K562 (cell line): ENCODE data around the gene SCAP. TPM values are rescaled to one million over a fixed set of nuclear protein-coding genes. Genes with fewer than 3 reads are reported as not detected.

ENCODE experiments used
- ADNP ChIP-seq: fragments of 200-800 bp; sonication (Bioruptor generic); IDR thresholded peaks from 2 replicates; pipeline ENCODE4 v1.6.1; 2016; ENCODE audit warnings: missing genetic modification characterization, missing compliant biosample characterization
- DNMT1 ChIP-seq: fragments of 450-650 bp; IDR thresholded peaks from 2 replicates; pipeline ENCODE4 v1.6.1; 2016; ENCODE audit warnings: antibody characterized with exemption, mild to moderate bottlenecking
- KAT7 ChIP-seq: sonication (generic); formaldehyde crosslinking; IDR thresholded peaks from 2 replicates; pipeline ENCODE4 v1.8.0; 2022; ENCODE audit warnings: missing genetic modification reagents, mild to moderate bottlenecking, borderline replicate concordance
- NR1H2 ChIP-seq: sonication (generic); formaldehyde crosslinking; IDR thresholded peaks from 2 replicates; pipeline ENCODE4 v1.4.0; 2020; ENCODE audit warnings: mild to moderate bottlenecking, missing genetic modification reagents
- RBM39 ChIP-seq: fragments of 200-400 bp; formaldehyde crosslinking; optimal IDR thresholded peaks from 2 replicates; pipeline ENCODE3; 2018; ENCODE audit warnings: low read depth, low read length
- SIRT6 ChIP-seq: IDR thresholded peaks from one replicate; pipeline ENCODE4 v1.6.1; 2012; ENCODE audit warnings: low read depth, mild to moderate bottlenecking, control low read depth, inconsistent platforms, low read length, moderate library complexity
- SMAD2 ChIP-seq: fragments of 150-350 bp; IDR thresholded peaks from 2 replicates; pipeline ENCODE4 v1.6.1; 2014; ENCODE audit warnings: low read depth, mild to moderate bottlenecking, low read length
- SMAD3 ChIP-seq: fragments of 450-650 bp; formaldehyde crosslinking; conservative IDR thresholded peaks from 2 replicates; pipeline ENCODE4 v1.4.0; 2020; ENCODE audit warnings: mild to moderate bottlenecking
- SMARCC2 ChIP-seq: fragments of 450-650 bp; IDR thresholded peaks from 2 replicates; pipeline ENCODE4 v1.6.1; 2017; ENCODE audit warnings: antibody characterized with exemption, moderate library complexity, mild to moderate bottlenecking, low read depth
- SOX6 ChIP-seq: fragments of 450-650 bp; IDR thresholded peaks from 2 replicates; pipeline ENCODE4 v1.6.1; 2014; ENCODE audit warnings: mild to moderate bottlenecking
- TAF7 ChIP-seq: fragments of 450-650 bp; IDR thresholded peaks from 2 replicates; pipeline ENCODE4 v1.6.1; 2016; ENCODE audit warnings: missing genetic modification characterization, missing compliant biosample characterization
- TGIF2 ChIP-seq: sonication (generic); formaldehyde crosslinking; IDR thresholded peaks from 2 replicates; pipeline ENCODE4 v1.8.1; 2022; ENCODE audit warnings: mild to moderate bottlenecking, missing genetic modification reagents, moderate library complexity
- ZBTB17 ChIP-seq: fragments of 450-650 bp; formaldehyde crosslinking; IDR thresholded peaks from 2 replicates; pipeline ENCODE4 v1.4.0; 2020; ENCODE audit warnings: mild to moderate bottlenecking
- ZKSCAN8 ChIP-seq: fragments of 200-800 bp; sonication (Bioruptor generic); IDR thresholded peaks from 2 replicates; pipeline ENCODE4 v1.6.1; 2016; ENCODE audit warnings: missing genetic modification characterization, missing compliant biosample characterization
- ZNF146 ChIP-seq: IDR thresholded peaks from one replicate; pipeline ENCODE4 v1.6.1; 2018; ENCODE audit warnings: missing compliant biosample characterization; ENCODE audit not compliant: unreplicated experiment
- ZNF75A ChIP-seq: fragments of 450-650 bp; formaldehyde crosslinking; IDR thresholded peaks from 2 replicates; pipeline ENCODE4 v1.4.0; 2020; ENCODE audit warnings: mild to moderate bottlenecking
- polyA plus RNA-seq, 8 experiments: library from polyadenylated mRNA; depleted of rRNA in 4 of 8; stranded (reverse) in 5 of 8; unstranded in 3 of 8; fragments of >200 nt; fragmentation: Nextera tagmentation in 2 of 8; fragmentation: Illumina TruSeq in 1 of 8; extraction: Ambion mirVana in 2 of 8; extraction: Trizol in 1 of 8; gene quantifications; 2 replicates each; pipeline versions ENCODE4 v1.2.1 to v1.2.3, GENCODE V29; 2011 to 2014; ENCODE audit warnings: inconsistent platforms in 1 of 8, missing spikeins in 1 of 8
- total RNA-seq, 7 experiments: library from RNA; depleted of rRNA in 6 of 7; stranded (reverse); fragments of >200 nt in 6 of 7; fragmentation: Illumina TruSeq in 2 of 7; extraction: Trizol in 2 of 7; gene quantifications; 2 replicates each; pipeline versions ENCODE4 v1.2.1 to v1.2.3, GENCODE V29; 2011 to 2021; ENCODE audit warnings: low replicate concordance in 1 of 7
- TF ChIP-seq, protein P1 (sequence below): sonication (generic); formaldehyde crosslinking; IDR thresholded peaks from 2 replicates; pipeline ENCODE4 v1.8.1; 2023; ENCODE audit warnings: mild to moderate bottlenecking, missing genetic modification reagents
- TF ChIP-seq, protein P2 (sequence below): sonication (generic); formaldehyde crosslinking; IDR thresholded peaks from 2 replicates; pipeline ENCODE4 v1.8.0; 2022; ENCODE audit warnings: mild to moderate bottlenecking, missing genetic modification reagents
- TF ChIP-seq, protein P3 (sequence below): sonication (generic); formaldehyde crosslinking; IDR thresholded peaks from 2 replicates; pipeline ENCODE4 v1.8.0; 2022; ENCODE audit warnings: mild to moderate bottlenecking, low read depth, missing genetic modification reagents
- TF ChIP-seq, protein P4 (sequence below): fragments of 450-650 bp; IDR thresholded peaks from one replicate; pipeline ENCODE4 v1.6.1; 2018; ENCODE audit warnings: mild to moderate bottlenecking, moderate library complexity; ENCODE audit not compliant: partially characterized antibody

The SCAP gene
- total and polyA plus RNA-seq, 9 of the 15 experiments (the other 6 are each of a cell fraction or from before 2014, with no cell fraction given): 2.6 to 104 (median 37.8) TPM

DNA sequence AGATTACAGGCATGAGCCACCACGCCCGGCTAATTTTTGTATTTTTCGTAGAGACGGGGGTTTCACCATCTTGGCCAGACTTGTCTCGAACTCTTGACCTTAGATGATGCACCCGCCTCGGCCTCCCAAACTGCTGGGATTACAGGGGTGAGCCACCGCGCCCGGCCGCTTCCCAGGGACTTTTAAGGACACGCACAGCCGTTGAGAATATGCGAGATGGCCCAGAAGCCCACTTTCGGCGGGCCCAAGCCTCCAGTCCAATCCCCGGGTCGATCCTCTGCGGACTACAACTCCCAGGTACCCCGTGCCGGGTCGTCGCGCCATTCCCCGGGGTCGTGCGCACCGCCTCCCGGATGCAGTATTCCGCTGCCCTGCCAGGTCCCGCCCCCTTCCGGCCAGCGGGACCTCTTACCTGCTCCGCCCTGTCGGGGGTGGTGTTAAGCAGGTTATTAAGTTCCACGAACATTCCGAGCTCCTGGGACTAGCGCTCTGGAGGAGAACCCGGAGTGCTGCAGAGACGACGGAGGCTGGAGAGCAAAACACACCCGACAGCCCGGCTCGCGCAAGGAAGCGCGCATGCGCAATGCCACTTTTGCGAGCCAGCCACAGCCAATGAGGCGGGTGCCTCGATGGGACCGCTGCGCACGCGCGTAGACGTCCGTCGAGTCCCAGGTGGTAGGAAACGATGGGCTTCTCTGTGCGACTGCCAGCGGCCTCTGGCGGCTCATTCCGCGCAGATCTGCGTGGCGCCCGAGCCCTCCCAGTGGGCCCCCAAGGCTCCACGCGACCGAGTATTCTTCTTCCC, 37.6 kb upstream of the SCAP start, which contains the start of gene ELP6 (continued):
- TF ChIP-seq, protein P1, sequence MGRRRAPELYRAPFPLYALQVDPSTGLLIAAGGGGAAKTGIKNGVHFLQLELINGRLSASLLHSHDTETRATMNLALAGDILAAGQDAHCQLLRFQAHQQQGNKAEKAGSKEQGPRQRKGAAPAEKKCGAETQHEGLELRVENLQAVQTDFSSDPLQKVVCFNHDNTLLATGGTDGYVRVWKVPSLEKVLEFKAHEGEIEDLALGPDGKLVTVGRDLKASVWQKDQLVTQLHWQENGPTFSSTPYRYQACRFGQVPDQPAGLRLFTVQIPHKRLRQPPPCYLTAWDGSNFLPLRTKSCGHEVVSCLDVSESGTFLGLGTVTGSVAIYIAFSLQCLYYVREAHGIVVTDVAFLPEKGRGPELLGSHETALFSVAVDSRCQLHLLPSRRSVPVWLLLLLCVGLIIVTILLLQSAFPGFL (CRISPR knock-in tag): no peak
- TF ChIP-seq RBM39 (no peak), TGIF2 (CRISPR knock-in tag) (no peak), NR1H2 (CRISPR knock-in tag) (no peak), ZNF75A (CRISPR knock-in tag) (no peak), KAT7 (CRISPR knock-in tag) (0 out of 2 replicates have a peak, but pooled peaks have one; percentile 46), SMARCC2 (no peak), SOX6 (0 out of 2 replicates have a peak, but pooled peaks have one; percentile 39), SIRT6 (no peak), ZBTB17 (CRISPR knock-in tag) (peak; percentile 29; the same call in 1 of the 2 replicates), ZNF146 (CRISPR knock-in tag) (no peak), SMAD3 (CRISPR knock-in tag) (no peak), DNMT1 (no peak), TAF7 (tag) (peak; percentile 4; the same call in 1 of the 2 replicates), SMAD2 (peak; percentile 63; the same call in 1 of the 2 replicates), ZKSCAN8 (CRISPR knock-in tag) (no peak), ADNP (tag) (no peak; the same call in 1 of the 2 replicates)
- TF ChIP-seq, protein P2, sequence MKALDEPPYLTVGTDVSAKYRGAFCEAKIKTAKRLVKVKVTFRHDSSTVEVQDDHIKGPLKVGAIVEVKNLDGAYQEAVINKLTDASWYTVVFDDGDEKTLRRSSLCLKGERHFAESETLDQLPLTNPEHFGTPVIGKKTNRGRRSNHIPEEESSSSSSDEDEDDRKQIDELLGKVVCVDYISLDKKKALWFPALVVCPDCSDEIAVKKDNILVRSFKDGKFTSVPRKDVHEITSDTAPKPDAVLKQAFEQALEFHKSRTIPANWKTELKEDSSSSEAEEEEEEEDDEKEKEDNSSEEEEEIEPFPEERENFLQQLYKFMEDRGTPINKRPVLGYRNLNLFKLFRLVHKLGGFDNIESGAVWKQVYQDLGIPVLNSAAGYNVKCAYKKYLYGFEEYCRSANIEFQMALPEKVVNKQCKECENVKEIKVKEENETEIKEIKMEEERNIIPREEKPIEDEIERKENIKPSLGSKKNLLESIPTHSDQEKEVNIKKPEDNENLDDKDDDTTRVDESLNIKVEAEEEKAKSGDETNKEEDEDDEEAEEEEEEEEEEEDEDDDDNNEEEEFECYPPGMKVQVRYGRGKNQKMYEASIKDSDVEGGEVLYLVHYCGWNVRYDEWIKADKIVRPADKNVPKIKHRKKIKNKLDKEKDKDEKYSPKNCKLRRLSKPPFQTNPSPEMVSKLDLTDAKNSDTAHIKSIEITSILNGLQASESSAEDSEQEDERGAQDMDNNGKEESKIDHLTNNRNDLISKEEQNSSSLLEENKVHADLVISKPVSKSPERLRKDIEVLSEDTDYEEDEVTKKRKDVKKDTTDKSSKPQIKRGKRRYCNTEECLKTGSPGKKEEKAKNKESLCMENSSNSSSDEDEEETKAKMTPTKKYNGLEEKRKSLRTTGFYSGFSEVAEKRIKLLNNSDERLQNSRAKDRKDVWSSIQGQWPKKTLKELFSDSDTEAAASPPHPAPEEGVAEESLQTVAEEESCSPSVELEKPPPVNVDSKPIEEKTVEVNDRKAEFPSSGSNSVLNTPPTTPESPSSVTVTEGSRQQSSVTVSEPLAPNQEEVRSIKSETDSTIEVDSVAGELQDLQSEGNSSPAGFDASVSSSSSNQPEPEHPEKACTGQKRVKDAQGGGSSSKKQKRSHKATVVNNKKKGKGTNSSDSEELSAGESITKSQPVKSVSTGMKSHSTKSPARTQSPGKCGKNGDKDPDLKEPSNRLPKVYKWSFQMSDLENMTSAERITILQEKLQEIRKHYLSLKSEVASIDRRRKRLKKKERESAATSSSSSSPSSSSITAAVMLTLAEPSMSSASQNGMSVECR: peak; percentile 78; the same call in 1 of the 2 replicates
- TF ChIP-seq, protein P3, sequence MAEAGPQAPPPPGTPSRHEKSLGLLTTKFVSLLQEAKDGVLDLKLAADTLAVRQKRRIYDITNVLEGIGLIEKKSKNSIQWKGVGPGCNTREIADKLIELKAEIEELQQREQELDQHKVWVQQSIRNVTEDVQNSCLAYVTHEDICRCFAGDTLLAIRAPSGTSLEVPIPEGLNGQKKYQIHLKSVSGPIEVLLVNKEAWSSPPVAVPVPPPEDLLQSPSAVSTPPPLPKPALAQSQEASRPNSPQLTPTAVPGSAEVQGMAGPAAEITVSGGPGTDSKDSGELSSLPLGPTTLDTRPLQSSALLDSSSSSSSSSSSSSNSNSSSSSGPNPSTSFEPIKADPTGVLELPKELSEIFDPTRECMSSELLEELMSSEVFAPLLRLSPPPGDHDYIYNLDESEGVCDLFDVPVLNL (CRISPR knock-in tag): no peak; the same call in 1 of the 2 replicates
- TF ChIP-seq, protein P4, sequence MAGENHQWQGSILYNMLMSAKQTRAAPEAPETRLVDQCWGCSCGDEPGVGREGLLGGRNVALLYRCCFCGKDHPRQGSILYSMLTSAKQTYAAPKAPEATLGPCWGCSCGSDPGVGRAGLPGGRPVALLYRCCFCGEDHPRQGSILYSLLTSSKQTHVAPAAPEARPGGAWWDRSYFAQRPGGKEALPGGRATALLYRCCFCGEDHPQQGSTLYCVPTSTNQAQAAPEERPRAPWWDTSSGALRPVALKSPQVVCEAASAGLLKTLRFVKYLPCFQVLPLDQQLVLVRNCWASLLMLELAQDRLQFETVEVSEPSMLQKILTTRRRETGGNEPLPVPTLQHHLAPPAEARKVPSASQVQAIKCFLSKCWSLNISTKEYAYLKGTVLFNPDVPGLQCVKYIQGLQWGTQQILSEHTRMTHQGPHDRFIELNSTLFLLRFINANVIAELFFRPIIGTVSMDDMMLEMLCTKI: no peak
